Prostate gland (tissue), 2 donors: ENCODE measurements around the gene ADAMTSL2. TPM values are rescaled to one million over a fixed set of nuclear protein-coding genes. Genes with fewer than 3 reads are reported as not detected.
A peak's percentile ranks its signal among the peaks of the same experiment; 100 is the strongest.

Experiments
- DNase-seq: peaks from one replicate; pipeline ENCODE4 v3.0.0-alpha.2; 2019; ENCODE audit warnings: low spot score
- H3K27ac ChIP-seq, 2 donors: fragments of 200-600 bp; sonication (generic); 2 replicates each; pipeline ENCODE4 v1.5.1; 2017 to 2019
- H3K27me3 ChIP-seq: fragments of 200-600 bp; sonication (generic); replicated peaks from 2 replicates; pipeline ENCODE4 v1.5.1; 2019; ENCODE audit not compliant: insufficient read depth
- H3K36me3 ChIP-seq, 2 donors: fragments of 200-600 bp; sonication (generic); 1 replicate in 1 of 2; 2 replicates in 1 of 2; pipeline versions ENCODE4 v1.5.1 to v1.8.1; 2017 to 2019
- H3K4me1 ChIP-seq: fragments of 200-600 bp; sonication (generic); replicated peaks from 2 replicates; pipeline ENCODE4 v1.5.1; 2019
- H3K4me3 ChIP-seq, 2 donors: fragments of 200-600 bp; sonication (generic); 2 replicates each; pipeline ENCODE4 v1.5.1; 2017 to 2019
- H3K9me3 ChIP-seq: fragments of 200-600 bp; sonication (generic); 2 replicates; pipeline ENCODE4 v1.5.1; 2017
- CTCF ChIP-seq, 4 experiments: fragments of 200-600 bp in 2 of 4; fragments of 450-650 bp in 2 of 4; sonication (generic) in 2 of 4; IDR thresholded peaks; 1 replicate in 3 of 4; 2 replicates in 1 of 4; pipeline ENCODE4 v1.5.1; 2016 to 2019; ENCODE audit warnings: antibody characterized with exemption in 4 of 4, mild to moderate bottlenecking in 2 of 4, moderate library complexity in 2 of 4
- POLR2A ChIP-seq: fragments of 450-650 bp; IDR thresholded peaks from one replicate; pipeline ENCODE4 v1.6.1; 2016; ENCODE audit warnings: antibody characterized with exemption, mild to moderate bottlenecking
- POLR2AphosphoS5 ChIP-seq: sonication (generic); formaldehyde crosslinking; IDR thresholded peaks from one replicate; pipeline ENCODE4 v1.6.1; 2017; ENCODE audit warnings: antibody characterized with exemption
- WGBS: methylation state at CpG from one replicate; pipeline ENCODE4 v1.1.5; 2018; 5-methylcytosine and 5-hydroxymethylcytosine counted together
- intact Hi-C: fragments of 100-400 bp; cut with DNase I; formaldehyde crosslinking; loops from one replicate; pipeline ENCODE4 v1.14.2; 2022
- total RNA-seq, 2 donors: library from RNA; depleted of rRNA; stranded (reverse); fragments of >200 nt; gene quantifications; one replicate each; pipeline ENCODE4 v1.1.0, GENCODE V29; 2016

ADAMTSL2 gene
- total RNA-seq, 2 donors from 2014 or later, result 1.6 to 11.6 TPM

GRCh38 chr9:133502112-133502511 is 32.4 kb upstream of the ADAMTSL2 start:
- intact Hi-C loops, result no loop called here
- no peak overlapping the region for H3K4me3 ChIP-seq
- no peaks in the 10 kb centered on the region for H3K27me3 ChIP-seq
- H3K9me3 ChIP-seq, result no peaks in the 10 kb centered on the region
- WGBS, result 100% methylated on average over 1 of the region's 1 CpG
- DNase-seq, result no peak
- no peaks in the 10 kb centered on the region for H3K4me1 ChIP-seq
- H3K36me3 ChIP-seq, result no peaks in the 10 kb centered on the region
- no peak overlapping the region for H3K27ac ChIP-seq
- no peak for TF ChIP-seq CTCF (IDR thresholded peaks at IDR 0.05)
- TF ChIP-seq POLR2A, result no peak
- TF ChIP-seq POLR2AphosphoS5, result no peak

DNA sequence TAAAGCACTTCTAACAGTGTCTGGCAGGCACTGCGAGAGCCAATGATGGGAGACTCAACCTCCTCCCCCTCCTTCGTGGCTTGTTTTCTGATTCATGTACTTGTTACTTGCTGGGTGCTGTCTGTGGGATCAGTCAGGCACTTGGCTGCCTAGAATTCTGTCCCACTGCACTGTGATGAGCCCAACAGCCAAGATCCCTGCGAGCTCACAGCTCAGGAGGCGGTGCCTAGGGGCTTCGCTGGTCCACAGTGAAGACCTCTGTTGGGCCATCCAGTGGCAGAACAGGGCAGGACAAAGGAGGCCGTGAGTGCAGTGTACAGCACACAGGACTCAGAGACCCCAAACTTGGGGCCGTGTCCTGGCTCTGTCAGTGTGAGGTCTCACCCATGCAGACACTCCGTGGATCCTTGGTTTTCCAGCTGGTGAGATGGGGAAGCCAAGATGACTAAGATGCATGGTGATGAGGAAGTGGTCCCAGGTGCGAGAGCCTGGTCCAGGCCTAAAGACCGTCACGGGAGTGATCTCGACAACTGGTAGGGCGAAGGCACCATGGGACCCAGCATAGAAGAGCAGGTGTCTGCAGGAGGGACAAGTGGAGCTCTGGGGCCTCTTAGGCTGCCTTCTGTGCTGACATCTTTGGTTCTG is 29.2 kb upstream of the ADAMTSL2 start:
- H3K4me3 ChIP-seq, result no peak overlapping the region
- H3K27me3 ChIP-seq, result no peaks in the 10 kb centered on the region
- no peak overlapping the region for H3K27ac ChIP-seq
- no peak for DNase-seq
- intact Hi-C loops, result no loop called here
- no peak for TF ChIP-seq POLR2AphosphoS5
- TF ChIP-seq POLR2A, result no peak
- no peak for TF ChIP-seq CTCF (IDR thresholded peaks at IDR 0.05)
- no peaks in the 10 kb centered on the region for H3K9me3 ChIP-seq
- WGBS, result 92% methylated on average over 13 of the region's 13 CpGs
- no peaks in the 10 kb centered on the region for H3K36me3 ChIP-seq
- peaks cover 11% of the 10 kb centered on the region for H3K4me1 ChIP-seq

DNA sequence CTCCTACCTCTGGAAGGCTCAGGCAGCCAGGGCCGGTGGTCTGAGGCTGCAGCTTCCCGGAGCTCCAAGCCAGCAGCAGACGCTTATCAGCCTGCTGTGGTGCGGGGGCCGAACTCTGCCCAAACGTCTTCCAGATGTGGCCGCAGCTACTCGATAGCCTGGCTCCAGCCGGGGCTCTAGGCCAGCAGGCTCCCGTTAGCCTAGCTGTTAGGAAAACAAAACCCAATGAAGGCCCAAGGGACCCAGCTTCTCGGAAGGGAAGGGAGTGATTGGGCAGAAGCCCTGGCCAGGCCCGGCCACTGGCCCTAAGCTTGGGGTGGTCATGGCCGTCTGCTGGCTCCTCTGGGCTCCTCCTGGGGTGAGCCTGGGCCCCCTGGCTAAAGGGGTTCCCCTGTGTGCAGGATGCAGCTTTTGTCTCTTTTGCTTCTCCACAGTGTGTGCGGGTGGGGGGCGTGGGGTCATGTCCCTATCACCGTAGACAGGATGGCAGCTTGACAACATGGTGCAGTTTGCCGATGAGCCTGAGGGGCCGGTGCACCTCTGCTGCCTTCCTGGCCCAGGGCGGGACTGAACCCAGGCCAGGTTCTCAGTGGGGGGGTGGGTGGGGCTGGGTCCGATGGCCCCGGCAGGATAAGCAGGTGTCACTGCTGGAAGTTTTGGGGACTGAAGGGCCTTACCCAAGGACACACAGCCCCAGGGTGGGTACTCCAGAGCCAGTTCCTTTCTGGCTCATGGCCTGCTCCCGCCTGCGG is 28.4 kb upstream of the ADAMTSL2 start:
- Histone ChIP-seq H3K4me3 (no peak overlapping the region), H3K36me3 (no peaks in the 10 kb centered on the region), H3K27me3 (no peaks in the 10 kb centered on the region), H3K27ac (no peak overlapping the region), H3K9me3 (no peaks in the 10 kb centered on the region), H3K4me1 (peaks cover 11% of the 10 kb centered on the region)
- intact Hi-C loops, result no loop called here
- TF ChIP-seq POLR2AphosphoS5, result no peak
- DNase-seq, result no peak
- 81% methylated on average over 23 of the region's 23 CpGs for WGBS

GRCh38 chr9:133506653-133507038 is 27.9 kb upstream of the ADAMTSL2 start:
- no peaks in the 10 kb centered on the region for H3K36me3 ChIP-seq
- no peak for DNase-seq
- TF ChIP-seq CTCF (IDR thresholded peaks at IDR 0.05) (no peak), POLR2AphosphoS5 (peak; percentile 17), POLR2A (no peak)
- WGBS, result 70% methylated on average over 18 of the region's 18 CpGs
- no peaks in the 10 kb centered on the region for H3K9me3 ChIP-seq
- H3K4me1 ChIP-seq, result peaks cover 11% of the 10 kb centered on the region
- intact Hi-C loops, result no loop called here
- H3K4me3 ChIP-seq, result no peak overlapping the region
- H3K27ac ChIP-seq, result no peak overlapping the region
- no peaks in the 10 kb centered on the region for H3K27me3 ChIP-seq

- no peaks in the 10 kb centered on the region for H3K36me3 ChIP-seq
- intact Hi-C loops, result no loop called here
- TF ChIP-seq POLR2AphosphoS5 (no peak), CTCF (IDR thresholded peaks at IDR 0.05) (no peak), POLR2A (no peak)
- no peaks in the 10 kb centered on the region for H3K27me3 ChIP-seq
- H3K4me1 ChIP-seq, result peaks cover 11% of the 10 kb centered on the region
- H3K4me3 ChIP-seq, result no peak overlapping the region
- no peak for DNase-seq
- H3K27ac ChIP-seq, result no peak overlapping the region
- H3K9me3 ChIP-seq, result no peaks in the 10 kb centered on the region
- 97% methylated on average over 24 of the region's 24 CpGs for WGBS
Observed at GRCh38 chr9:133507246-133507965, 27.1 kb upstream of the ADAMTSL2 start.
